ENCODE results near the gene TANGO6. TPM values are rescaled to one million over a fixed set of nuclear protein-coding genes. Genes with fewer than 3 reads are reported as not detected.

Gene TANGO6
- total RNA-seq, 2 donors from 2014 or later: 9.6 to 15.3 TPM

GRCh38 chr16:68969338-68969737 is 126.0 kb downstream of the TANGO6 start:
- no peaks in the 10 kb centered on the region for H3K9me3 ChIP-seq (ENCODE audit: control insufficient read depth, low read length)
- H3K9me3 Mint-ChIP-seq: no peaks in the 10 kb centered on the region
- no peaks in the 10 kb centered on the region for H3K36me3 ChIP-seq (ENCODE audit: control insufficient read depth, insufficient read depth, low read length)
- H3K27ac Mint-ChIP-seq: no peak overlapping the region
- H3K27me3 Mint-ChIP-seq (ENCODE audit: insufficient read depth): no peaks in the 10 kb centered on the region
- WGBS, 2 experiments (ENCODE audit: insufficient coverage in 1 of 2, insufficient read length in 1 of 2): 86 to 100% methylated on average over 1 of the region's 2 CpGs
- H3K4me3 Mint-ChIP-seq: no peak overlapping the region
- no peak overlapping the region for H3K9ac ChIP-seq (ENCODE audit: extremely low read depth, low read length, poor library complexity, severe bottlenecking)
- H3K4me1 Mint-ChIP-seq: peaks cover 29% of the 10 kb centered on the region
- no peak for DNase-seq
- no peak overlapping the region for H3K27ac ChIP-seq (ENCODE audit: low read depth, low read length)
- H3K4me1 ChIP-seq (ENCODE audit: control insufficient read depth, insufficient read depth, low read length): peaks cover 7% of the 10 kb centered on the region
- H3K4me3 ChIP-seq (ENCODE audit: low read length): no peak overlapping the region
- no peak for TF ChIP-seq CTCF (conservative IDR thresholded peaks at IDR 0.05)
- peaks cover 3% of the 10 kb centered on the region for H3K36me3 Mint-ChIP-seq (ENCODE audit: low read depth)
- H3K27me3 ChIP-seq (ENCODE audit: control insufficient read depth, insufficient read depth, low read length, poor library complexity, severe bottlenecking): no peaks in the 10 kb centered on the region

DNA sequence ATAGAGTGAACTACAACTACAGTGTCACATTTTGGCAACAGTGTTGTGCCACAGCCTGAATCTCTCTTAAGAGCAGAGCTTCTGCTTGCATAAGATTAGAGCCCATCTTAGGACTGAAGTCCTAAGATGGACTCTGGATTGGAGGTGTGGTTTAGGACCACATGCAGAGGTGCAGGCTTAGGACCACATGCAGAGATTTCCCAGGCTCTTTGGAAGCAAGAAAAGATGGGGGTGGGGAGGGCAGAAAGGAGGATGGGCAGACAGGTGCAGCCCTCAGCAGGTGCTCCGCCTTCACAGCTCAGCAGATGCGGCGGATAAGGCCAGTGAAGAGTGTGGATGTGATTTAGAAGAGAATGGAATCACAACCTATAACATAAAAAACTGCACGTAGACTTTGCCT is 128.7 kb downstream of the TANGO6 start:
- 55% methylated on average over 3 of the region's 4 CpGs; no CpG with 5 or more reads in 1 of the 2 experiments for WGBS, 2 experiments (ENCODE audit: insufficient coverage in 1 of 2, insufficient read length in 1 of 2)
- DNase-seq: peak; percentile 88
- no peaks in the 10 kb centered on the region for H3K36me3 ChIP-seq (ENCODE audit: control insufficient read depth, insufficient read depth, low read length)

GRCh38 chr16:68972720-68973119 is 129.4 kb downstream of the TANGO6 start:
- peak overlapping the region; percentile 52 for H3K27ac Mint-ChIP-seq
- peak; percentile 78 for TF ChIP-seq CTCF (conservative IDR thresholded peaks at IDR 0.05)
- H3K9ac ChIP-seq (ENCODE audit: extremely low read depth, low read length, poor library complexity, severe bottlenecking): no peak overlapping the region
- no peaks in the 10 kb centered on the region for H3K27me3 Mint-ChIP-seq (ENCODE audit: insufficient read depth)
- H3K4me1 Mint-ChIP-seq: peaks cover 29% of the 10 kb centered on the region
- no peaks in the 10 kb centered on the region for H3K9me3 Mint-ChIP-seq
- no peaks in the 10 kb centered on the region for H3K27me3 ChIP-seq (ENCODE audit: control insufficient read depth, insufficient read depth, low read length, poor library complexity, severe bottlenecking)
- peak overlapping the region; percentile 39 for H3K27ac ChIP-seq (ENCODE audit: low read depth, low read length)
- H3K9me3 ChIP-seq (ENCODE audit: control insufficient read depth, low read length): no peaks in the 10 kb centered on the region
- peaks cover 14% of the 10 kb centered on the region for H3K36me3 Mint-ChIP-seq (ENCODE audit: low read depth)
- peaks cover 7% of the 10 kb centered on the region for H3K4me1 ChIP-seq (ENCODE audit: control insufficient read depth, insufficient read depth, low read length)
- H3K36me3 ChIP-seq (ENCODE audit: control insufficient read depth, insufficient read depth, low read length): no peaks in the 10 kb centered on the region
- H3K4me3 Mint-ChIP-seq: no peak overlapping the region
- peak overlapping the region; percentile 32 for H3K4me3 ChIP-seq (ENCODE audit: low read length)
- 16 to 20% methylated on average over 4 of the region's 4 CpGs for WGBS, 2 experiments (ENCODE audit: insufficient coverage in 1 of 2, insufficient read length in 1 of 2)
- DNase-seq: peak; percentile 91

More for the DNA sequence above, 128.7 kb downstream of the TANGO6 start:
- Histone ChIP-seq H3K9me3 (ENCODE audit: control insufficient read depth, low read length) (no peaks in the 10 kb centered on the region), H3K27me3 (ENCODE audit: control insufficient read depth, insufficient read depth, low read length, poor library complexity, severe bottlenecking) (no peaks in the 10 kb centered on the region), H3K27ac (ENCODE audit: low read depth, low read length) (no peak overlapping the region), H3K9ac (ENCODE audit: extremely low read depth, low read length, poor library complexity, severe bottlenecking) (no peak overlapping the region), H3K4me1 (ENCODE audit: control insufficient read depth, insufficient read depth, low read length) (peaks cover 7% of the 10 kb centered on the region), H3K4me3 (ENCODE audit: low read length) (peak overlapping the region; percentile 32)
- Mint-ChIP-seq H3K27ac (peak overlapping the region; percentile 54), H3K4me1 (peaks cover 29% of the 10 kb centered on the region), H3K27me3 (ENCODE audit: insufficient read depth) (no peaks in the 10 kb centered on the region), H3K4me3 (no peak overlapping the region), H3K9me3 (no peaks in the 10 kb centered on the region), H3K36me3 (ENCODE audit: low read depth) (peaks cover 13% of the 10 kb centered on the region)
- no peak for TF ChIP-seq CTCF (conservative IDR thresholded peaks at IDR 0.05)
